Ovary (tissue), 3 donors: ENCODE measurements around the gene MLPH.

ENCODE experiments used
- CTCF ChIP-seq, 3 donors: fragments of 450-650 bp in 2 of 3; fragments of 200-600 bp in 1 of 3; IDR thresholded peaks; one replicate each; pipeline versions ENCODE4 v1.5.1 to v1.8.0; 2016 to 2022; ENCODE audit warnings: antibody characterized with exemption in 3 of 3, mild to moderate bottlenecking in 1 of 3
- EP300 ChIP-seq: sonication (generic); formaldehyde crosslinking; IDR thresholded peaks from one replicate; pipeline ENCODE4 v1.6.1; 2017; ENCODE audit warnings: antibody characterized with exemption
- POLR2A ChIP-seq: fragments of 450-650 bp; IDR thresholded peaks from one replicate; pipeline ENCODE4 v1.6.1; 2017; ENCODE audit warnings: antibody characterized with exemption, mild to moderate bottlenecking, moderate library complexity
- donor health status: DM: no; HTN: no; CAD: no.

GRCh38 chr2:237497838-237498186 is 10.8 kb downstream of the MLPH start:
- no peak for TF ChIP-seq CTCF (IDR thresholded peaks at IDR 0.05)
- no peak for TF ChIP-seq POLR2A
- TF ChIP-seq EP300: peak; percentile 54
